Neural cell (in vitro differentiated cells): ENCODE measurements around the gene RAPGEF4. TPM values are rescaled to one million over a fixed set of nuclear protein-coding genes. Genes with fewer than 3 reads are reported as not detected.

Experiments used
- H2AFZ ChIP-seq: fragments of 200-600, 300-800 bp; sonication (generic), shearing (Covaris generic); 2 replicates; pipeline ENCODE4 v1.6.0; 2014; ENCODE audit warnings: low read depth, mild to moderate bottlenecking, antibody characterized with exemption, low read length, moderate library complexity
- H3F3A ChIP-seq: fragments of 200-600 bp; shearing (Covaris generic); 2 replicates; pipeline ENCODE4 v1.6.1; 2016; ENCODE audit warnings: mild to moderate bottlenecking, moderate library complexity, mixed read lengths, antibody characterized with exemption, low read length; ENCODE audit not compliant: insufficient read depth, poor library complexity, severe bottlenecking
- H3K27ac ChIP-seq: fragments of 200-600, 300-800 bp; sonication (generic), shearing (Covaris generic); 2 replicates; pipeline ENCODE4 v1.5.1; 2014; ENCODE audit warnings: mild to moderate bottlenecking, low read length, moderate library complexity
- H3K27me3 ChIP-seq: fragments of 300-800, 200-600 bp; sonication (generic), shearing (Covaris generic); 2 replicates; pipeline ENCODE4 v1.6.0; 2014; ENCODE audit warnings: mild to moderate bottlenecking, low read depth, low read length, moderate library complexity; ENCODE audit not compliant: insufficient read depth
- H3K36me3 ChIP-seq: fragments of 300-800, 200-600 bp; sonication (generic), shearing (Covaris generic); 2 replicates; pipeline ENCODE4 v1.5.1; 2014; ENCODE audit warnings: mild to moderate bottlenecking, antibody characterized with exemption, low read length, moderate library complexity; ENCODE audit not compliant: insufficient read depth
- H3K4me2 ChIP-seq: fragments of 300-800, 200-600 bp; sonication (generic), shearing (Covaris generic); 2 replicates; pipeline ENCODE4 v1.6.0; 2014; ENCODE audit warnings: mild to moderate bottlenecking, low read length
- H3K4me3 ChIP-seq: fragments of 300-800, 200-600 bp; sonication (generic), shearing (Covaris generic); 2 replicates; pipeline ENCODE4 v1.5.1; 2014; ENCODE audit warnings: mild to moderate bottlenecking, low read length, moderate library complexity
- H3K79me2 ChIP-seq: fragments of 200-600 bp; shearing (Covaris generic); replicated peaks from 2 replicates; pipeline ENCODE4 v1.6.0; 2014; ENCODE audit warnings: mild to moderate bottlenecking, low read length, moderate library complexity; ENCODE audit not compliant: insufficient read depth
- H3K9ac ChIP-seq: fragments of 300-800, 200-600 bp; sonication (generic), shearing (Covaris generic); 2 replicates; pipeline ENCODE4 v1.6.1; 2016; ENCODE audit warnings: mild to moderate bottlenecking, low read length, mixed read lengths
- H3K9me2 ChIP-seq: fragments of 200-600 bp; shearing (Covaris generic); 2 replicates; pipeline ENCODE4 v1.6.1; 2016; ENCODE audit warnings: mild to moderate bottlenecking, low read length, mixed read lengths; ENCODE audit not compliant: insufficient read depth
- H3K9me3 ChIP-seq: fragments of 200-600, 300-800 bp; sonication (generic), shearing (Covaris generic); 2 replicates; pipeline ENCODE4 v1.6.1; 2016; ENCODE audit warnings: mild to moderate bottlenecking, mixed run types, low read length, moderate library complexity, mixed read lengths
- H4K20me1 ChIP-seq: fragments of 200-600 bp; shearing (Covaris generic); 2 replicates; pipeline ENCODE4 v1.6.1; 2016; ENCODE audit warnings: mild to moderate bottlenecking, mixed run types; ENCODE audit not compliant: insufficient read depth
- CTCF ChIP-seq: fragments of 450-650 bp; IDR thresholded peaks from 2 replicates; pipeline ENCODE4 v1.5.1; 2014; ENCODE audit warnings: antibody characterized with exemption, mild to moderate bottlenecking, moderate library complexity; ENCODE audit not compliant: poor library complexity, severe bottlenecking
- EP300 ChIP-seq: fragments of 450-650 bp; conservative IDR thresholded peaks from 2 replicates; pipeline ENCODE4 v1.6.1; 2014; ENCODE audit warnings: antibody characterized with exemption, mild to moderate bottlenecking, moderate library complexity; ENCODE audit not compliant: poor library complexity, severe bottlenecking
- EZH2 ChIP-seq: fragments of 200-600, 300-800 bp; shearing (Covaris generic), sonication (generic); IDR thresholded peaks from 2 replicates; pipeline ENCODE4 v1.6.1; 2014; ENCODE audit warnings: antibody characterized with exemption, low read length, borderline replicate concordance, mild to moderate bottlenecking; ENCODE audit not compliant: insufficient read depth, poor library complexity, severe bottlenecking
- MXI1 ChIP-seq: fragments of 450-650 bp; conservative IDR thresholded peaks from 2 replicates; pipeline ENCODE4 v1.6.1; 2014; ENCODE audit warnings: antibody characterized with exemption, mild to moderate bottlenecking; ENCODE audit not compliant: poor library complexity, severe bottlenecking
- POLR2AphosphoS5 ChIP-seq: IDR thresholded peaks from 2 replicates; pipeline ENCODE4 v1.6.1; 2012
- RAD21 ChIP-seq: fragments of 450-650 bp; conservative IDR thresholded peaks from 2 replicates; pipeline ENCODE4 v1.6.1; 2014; ENCODE audit warnings: antibody characterized with exemption, mild to moderate bottlenecking, moderate library complexity
- REST ChIP-seq: IDR thresholded peaks from 2 replicates; pipeline ENCODE4 v1.6.1; 2012; ENCODE audit warnings: borderline replicate concordance
- SMC3 ChIP-seq: fragments of 450-650 bp; conservative IDR thresholded peaks from 2 replicates; pipeline ENCODE4 v1.6.1; 2014; ENCODE audit warnings: antibody characterized with exemption, mild to moderate bottlenecking, moderate library complexity; ENCODE audit not compliant: poor library complexity
- TAF1 ChIP-seq: IDR thresholded peaks from 2 replicates; pipeline ENCODE4 v1.6.1; 2012; ENCODE audit warnings: low read depth
- polyA plus RNA-seq: library from polyadenylated mRNA; depleted of rRNA; stranded (reverse); fragments of >200 nt; gene quantifications from 2 replicates; pipeline ENCODE4 v1.2.3, GENCODE V29; 2014

The RAPGEF4 gene
- polyA plus RNA-seq, 1 donor from 2014 or later: 10.4 TPM

- H3K9ac ChIP-seq: no peak overlapping the region
- no peaks in the 10 kb centered on the region for H3K79me2 ChIP-seq
- no peaks in the 10 kb centered on the region for H3K27me3 ChIP-seq
- no peak for TF ChIP-seq REST
- no peak for TF ChIP-seq TAF1
- H3K27ac ChIP-seq: no peak overlapping the region
- H3F3A ChIP-seq: no peaks in the 10 kb centered on the region
- H3K4me3 ChIP-seq: no peak overlapping the region
- H3K4me2 ChIP-seq: no peak overlapping the region
- H3K36me3 ChIP-seq: no peaks in the 10 kb centered on the region
- no peak overlapping the region for H2AFZ ChIP-seq
- H3K9me3 ChIP-seq: no peaks in the 10 kb centered on the region
- H4K20me1 ChIP-seq: no peaks in the 10 kb centered on the region
- no peaks in the 10 kb centered on the region for H3K9me2 ChIP-seq
These were observed 108.5 kb downstream of the RAPGEF4 start for GRCh38 chr2:172843902-172844715.

- Histone ChIP-seq H3F3A (no peaks in the 10 kb centered on the region), H4K20me1 (no peaks in the 10 kb centered on the region), H3K27me3 (no peaks in the 10 kb centered on the region), H3K9me3 (no peaks in the 10 kb centered on the region), H3K79me2 (no peaks in the 10 kb centered on the region), H3K27ac (no peak overlapping the region), H3K4me2 (no peak overlapping the region), H3K9me2 (no peaks in the 10 kb centered on the region), H3K9ac (no peak overlapping the region), H2AFZ (no peak overlapping the region), H3K4me3 (no peak overlapping the region), H3K36me3 (no peaks in the 10 kb centered on the region)
- no peak for TF ChIP-seq CTCF
- TF ChIP-seq TAF1: no peak
- TF ChIP-seq SMC3: no peak
- TF ChIP-seq EP300: no peak
- TF ChIP-seq RAD21: no peak
- TF ChIP-seq EZH2: no peak
- no peak for TF ChIP-seq MXI1
- TF ChIP-seq POLR2AphosphoS5: no peak
- no peak for TF ChIP-seq REST
These were observed 109.5 kb downstream of the RAPGEF4 start for GRCh38 chr2:172845028-172845630.
